ENCODE results near the gene SLC6A12. TPM values are rescaled to one million over a fixed set of nuclear protein-coding genes. Genes with fewer than 3 reads are reported as not detected.
A peak's percentile ranks its signal among the peaks of the same experiment; 100 is the strongest.

SLC6A12 gene
- polyA plus RNA-seq, 3 donors = 15.3 to 19.1 (median 18.2) TPM

DNA sequence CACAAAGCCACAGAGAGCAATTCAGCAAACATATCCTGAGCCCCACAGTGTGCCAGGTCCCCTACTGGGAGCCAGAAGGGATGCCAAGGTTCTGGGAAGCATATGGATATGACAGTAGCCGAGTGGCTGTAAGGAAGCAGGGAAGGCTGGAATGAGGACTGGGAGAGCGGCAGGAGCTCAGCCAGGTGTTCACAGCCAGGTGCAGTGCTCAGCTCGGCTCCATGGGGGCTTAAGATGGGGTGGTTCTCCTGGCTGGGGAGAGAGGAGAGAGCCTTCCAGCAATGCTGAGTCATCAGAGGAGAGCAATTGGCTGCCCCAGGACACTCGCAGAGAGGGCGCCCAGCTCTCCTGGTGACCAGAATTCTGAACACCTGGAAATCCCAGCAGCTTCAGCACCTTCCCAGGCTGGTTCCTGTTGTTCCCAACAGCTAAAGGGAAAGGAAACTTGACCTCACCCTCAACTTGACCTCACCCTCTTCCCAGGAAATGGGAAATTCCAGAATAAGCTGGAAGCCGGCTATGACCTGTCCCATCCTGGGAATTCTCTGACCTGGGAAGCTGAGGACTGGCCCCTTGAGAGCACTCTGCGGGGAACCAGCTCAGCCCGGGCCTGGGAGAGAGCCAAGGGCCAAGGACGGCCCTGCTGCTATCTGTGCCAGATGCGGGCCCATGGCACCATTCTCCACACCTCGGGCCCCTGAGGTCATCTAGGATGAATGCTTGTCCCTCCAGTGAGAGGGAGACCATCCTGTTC lies 34.6 kb downstream of the SLC6A12 start:
- no peak for DNase-seq

DNA sequence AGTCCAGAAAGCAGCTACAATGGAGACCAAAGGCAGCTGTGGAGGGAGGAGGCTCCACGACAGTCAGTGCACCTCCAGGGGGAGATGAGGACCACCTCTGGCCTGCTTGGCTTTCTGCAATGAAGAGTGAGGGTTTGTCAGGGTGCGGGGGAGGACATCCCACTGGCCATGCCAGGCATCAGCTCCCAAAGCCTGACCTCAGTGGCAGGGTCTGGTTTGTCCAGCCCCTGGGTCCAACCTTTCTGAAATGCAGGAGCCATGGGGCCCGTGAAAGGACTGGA lies 35.2 kb downstream of the SLC6A12 start:
- no peak for DNase-seq

DNA sequence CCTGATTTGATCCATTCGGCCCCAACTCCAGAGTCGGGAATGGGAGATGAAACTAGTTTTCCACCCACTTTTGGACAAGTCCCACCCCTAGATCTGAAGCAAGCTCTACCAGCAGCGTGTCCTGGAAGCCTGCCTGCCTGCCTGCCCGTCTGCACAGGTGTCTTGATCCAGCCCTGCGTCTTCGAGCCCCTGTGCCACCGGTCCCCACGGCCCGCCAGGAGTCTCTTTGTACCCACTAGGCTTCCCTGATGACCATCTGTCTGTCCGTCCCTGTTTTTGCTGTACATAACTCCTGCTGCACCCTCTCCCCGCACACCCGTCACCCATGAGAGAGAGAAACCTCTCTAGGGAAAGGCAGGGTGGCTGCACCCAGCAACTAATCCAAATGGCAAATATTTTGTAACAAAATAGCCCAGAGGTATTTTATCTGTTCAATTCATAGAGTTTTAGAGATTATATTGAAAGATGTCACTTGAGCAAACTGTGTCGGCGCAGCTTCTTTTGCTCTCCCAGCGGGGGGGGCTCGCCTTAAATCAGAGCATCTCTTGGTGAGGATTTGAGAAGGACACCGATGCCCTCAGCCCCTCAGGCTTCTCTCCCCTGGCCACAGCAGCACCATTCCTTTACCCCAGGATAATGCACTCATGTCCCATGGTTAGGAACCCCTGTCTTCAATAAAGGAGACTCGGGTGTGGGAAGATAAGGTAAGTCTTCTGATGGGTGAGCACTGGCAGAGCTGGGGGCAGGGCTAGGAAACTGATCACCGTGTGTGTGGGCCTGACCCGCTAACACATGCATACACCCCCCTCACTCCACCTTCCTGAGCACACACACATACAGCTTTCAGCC lies 35.8 kb downstream of the SLC6A12 start:
- DNase-seq = no peak

DNA sequence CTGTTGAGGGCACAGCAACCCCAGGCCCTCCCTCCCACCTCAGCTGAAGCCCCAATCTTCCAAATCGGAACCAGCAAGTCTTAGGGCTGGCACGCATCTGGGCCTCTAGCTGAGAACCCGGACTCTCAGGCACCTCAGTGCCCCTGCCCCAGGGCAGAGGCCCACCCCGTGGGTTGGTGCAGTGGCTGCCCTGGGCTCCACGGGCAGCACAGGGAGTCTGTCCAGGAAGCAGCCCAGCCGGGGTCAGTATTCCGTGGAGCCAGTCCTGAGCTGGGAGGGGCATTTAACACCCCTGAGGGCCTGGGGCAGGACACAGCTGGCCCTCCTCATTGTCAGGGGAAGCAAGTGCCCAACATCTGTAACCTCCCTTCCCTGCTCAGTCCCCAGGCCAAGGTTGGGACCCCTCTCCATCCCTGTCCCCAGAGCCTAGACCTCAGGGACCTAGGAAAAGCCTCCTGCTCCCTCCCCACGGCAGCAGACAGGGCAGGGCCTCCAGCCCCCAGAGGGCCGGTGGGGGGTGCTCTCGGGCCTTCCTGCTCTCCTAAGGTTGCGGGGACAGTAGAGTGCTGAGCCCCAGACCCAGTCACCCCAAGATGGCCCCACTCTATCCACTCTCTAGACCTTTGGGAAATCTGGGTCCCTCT lies 36.5 kb downstream of the SLC6A12 start:
- DNase-seq = no peak

DNA sequence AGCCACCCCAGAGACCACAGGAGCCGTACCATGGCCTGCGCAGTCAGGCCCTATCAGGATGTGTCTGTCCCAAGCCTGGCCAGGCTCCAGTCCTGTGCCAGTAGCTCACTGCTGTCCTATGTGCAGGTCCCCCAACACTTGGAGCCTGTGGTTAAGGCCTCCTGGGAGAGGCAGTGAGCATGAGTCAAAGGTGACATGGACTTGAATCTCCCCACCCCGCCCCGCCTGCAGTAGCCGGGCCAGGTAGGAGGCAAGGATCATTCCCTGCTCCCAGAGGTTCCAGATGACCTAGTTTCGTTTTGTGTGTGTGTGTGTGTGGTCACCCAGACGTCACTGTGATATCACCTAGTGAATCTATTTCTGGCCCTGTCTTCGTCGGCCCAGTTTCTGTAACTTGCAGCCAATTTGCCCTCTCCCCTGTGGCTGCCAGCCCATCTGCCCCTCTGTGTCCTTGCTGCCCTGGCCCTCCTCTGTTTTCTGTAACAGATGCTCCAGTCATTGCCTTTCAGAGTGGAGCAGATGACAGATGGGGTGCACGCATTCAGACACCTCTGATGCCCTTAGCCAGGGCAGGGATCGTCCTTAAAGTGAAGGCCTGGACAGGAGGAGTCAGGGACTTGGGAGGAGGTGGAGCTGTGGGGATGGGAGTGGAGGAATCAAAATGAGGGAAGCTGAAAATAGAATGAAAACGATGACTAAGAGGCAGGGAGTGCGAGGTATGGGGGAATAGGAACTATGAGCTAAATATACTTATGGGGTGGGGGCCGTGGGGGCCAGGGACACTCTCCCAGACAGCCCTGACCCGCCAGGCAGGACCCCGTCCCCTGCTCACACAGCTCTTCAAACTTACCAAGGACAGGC lies 37.4 kb downstream of the SLC6A12 start:
- DNase-seq = no peak

DNA sequence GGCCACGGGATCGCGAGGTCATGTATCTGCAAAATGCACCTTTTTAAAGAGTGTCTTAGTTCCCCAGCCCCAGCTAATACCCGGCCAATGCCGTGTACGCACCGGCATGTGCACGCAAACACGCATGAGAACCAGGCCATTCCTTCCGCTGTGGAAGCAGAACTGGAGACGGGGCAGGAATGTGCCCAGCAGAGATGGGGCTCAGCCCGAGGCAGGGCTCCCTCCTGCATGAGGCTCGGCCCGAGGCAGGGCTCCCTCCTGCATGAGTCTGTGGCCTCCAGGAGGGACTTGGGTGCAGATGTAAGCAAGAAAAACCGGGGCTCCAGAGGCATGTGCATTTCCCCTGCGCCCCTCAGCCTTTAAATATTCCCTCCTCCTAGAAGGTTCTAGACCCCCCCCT lies 38.2 kb downstream of the SLC6A12 start:
- no peak for DNase-seq

DNA sequence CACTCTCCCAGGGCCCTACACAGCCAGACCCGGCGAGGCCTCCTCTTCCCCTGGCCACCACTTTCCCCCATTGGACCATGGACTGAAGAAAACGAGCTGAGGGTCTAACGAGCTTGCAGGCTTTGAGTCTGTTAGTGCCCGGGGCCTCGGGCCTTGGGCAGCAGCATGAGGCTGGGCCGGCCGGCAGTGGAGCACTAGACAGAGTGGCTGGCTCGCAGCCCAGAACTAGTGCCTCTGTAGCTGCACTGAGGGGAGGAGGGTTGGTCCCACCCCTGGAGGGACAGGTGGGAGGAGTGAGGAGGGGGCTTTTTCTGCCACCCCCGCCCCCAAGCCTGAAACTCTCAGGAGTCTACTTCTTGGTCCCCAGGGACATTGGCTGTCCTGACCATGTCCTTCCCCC lies 38.7 kb downstream of the SLC6A12 start:
- DNase-seq = no peak

DNA sequence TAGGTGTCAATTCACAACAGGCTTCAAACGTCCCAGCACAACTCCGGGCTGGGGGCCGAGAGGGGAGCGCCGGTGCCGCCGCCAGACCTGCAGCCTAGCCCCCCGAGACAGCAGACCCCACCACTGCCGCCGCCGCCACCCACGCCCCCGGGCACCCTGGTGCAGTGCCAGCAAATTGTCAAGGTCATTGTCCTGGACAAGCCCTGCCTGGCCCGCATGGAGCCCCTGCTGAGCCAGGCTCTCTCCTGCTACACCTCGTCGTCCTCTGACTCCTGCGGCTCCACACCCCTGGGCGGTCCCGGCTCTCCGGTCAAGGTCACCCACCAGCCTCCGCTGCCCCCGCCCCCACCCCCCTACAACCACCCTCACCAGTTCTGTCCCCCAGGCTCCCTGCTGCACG lies 39.4 kb downstream of the SLC6A12 start:
- DNase-seq = no peak

DNA sequence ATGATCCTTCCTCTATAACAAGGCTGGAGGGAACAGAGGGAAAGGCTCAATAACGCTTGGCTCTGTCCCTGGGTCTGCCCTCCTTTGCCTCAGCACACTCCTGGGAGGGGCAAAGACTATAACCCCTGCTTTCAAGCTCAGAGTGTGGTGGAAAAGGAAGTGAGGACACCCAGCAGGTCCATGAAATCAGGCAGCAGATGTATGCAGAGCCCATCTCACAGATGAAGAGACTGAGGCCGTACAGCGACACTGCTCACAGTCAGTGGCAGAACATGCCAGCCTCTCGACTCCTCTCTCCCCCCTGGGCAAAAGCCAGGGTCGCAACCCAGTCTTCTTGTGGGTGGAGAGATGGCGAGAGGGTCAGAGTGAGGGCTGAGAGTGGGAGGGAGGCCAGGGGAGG lies 39.8 kb downstream of the SLC6A12 start:
- no peak for DNase-seq

DNA sequence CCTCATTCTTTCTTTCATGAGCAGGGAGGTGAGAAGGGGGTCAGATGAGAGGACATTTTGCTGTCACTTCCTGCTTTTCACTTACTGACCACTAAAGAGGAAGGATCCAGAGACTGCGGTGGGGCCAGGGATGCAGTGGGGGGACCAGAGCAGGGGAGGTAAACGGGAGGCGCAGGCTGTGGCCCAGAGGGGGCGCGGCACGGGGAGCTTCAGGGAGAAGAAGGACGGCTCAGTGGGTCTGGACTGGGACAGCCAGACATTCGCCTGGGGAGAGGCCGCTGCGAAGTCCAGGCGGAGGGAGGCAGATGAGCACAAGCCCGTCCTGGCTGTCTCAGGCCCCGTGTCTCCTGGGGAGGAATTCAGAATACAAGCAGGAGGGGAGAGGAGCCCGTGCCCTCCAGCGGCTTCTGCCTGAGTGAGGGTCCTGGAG lies 41.2 kb downstream of the SLC6A12 start:
- DNase-seq = no peak

DNA sequence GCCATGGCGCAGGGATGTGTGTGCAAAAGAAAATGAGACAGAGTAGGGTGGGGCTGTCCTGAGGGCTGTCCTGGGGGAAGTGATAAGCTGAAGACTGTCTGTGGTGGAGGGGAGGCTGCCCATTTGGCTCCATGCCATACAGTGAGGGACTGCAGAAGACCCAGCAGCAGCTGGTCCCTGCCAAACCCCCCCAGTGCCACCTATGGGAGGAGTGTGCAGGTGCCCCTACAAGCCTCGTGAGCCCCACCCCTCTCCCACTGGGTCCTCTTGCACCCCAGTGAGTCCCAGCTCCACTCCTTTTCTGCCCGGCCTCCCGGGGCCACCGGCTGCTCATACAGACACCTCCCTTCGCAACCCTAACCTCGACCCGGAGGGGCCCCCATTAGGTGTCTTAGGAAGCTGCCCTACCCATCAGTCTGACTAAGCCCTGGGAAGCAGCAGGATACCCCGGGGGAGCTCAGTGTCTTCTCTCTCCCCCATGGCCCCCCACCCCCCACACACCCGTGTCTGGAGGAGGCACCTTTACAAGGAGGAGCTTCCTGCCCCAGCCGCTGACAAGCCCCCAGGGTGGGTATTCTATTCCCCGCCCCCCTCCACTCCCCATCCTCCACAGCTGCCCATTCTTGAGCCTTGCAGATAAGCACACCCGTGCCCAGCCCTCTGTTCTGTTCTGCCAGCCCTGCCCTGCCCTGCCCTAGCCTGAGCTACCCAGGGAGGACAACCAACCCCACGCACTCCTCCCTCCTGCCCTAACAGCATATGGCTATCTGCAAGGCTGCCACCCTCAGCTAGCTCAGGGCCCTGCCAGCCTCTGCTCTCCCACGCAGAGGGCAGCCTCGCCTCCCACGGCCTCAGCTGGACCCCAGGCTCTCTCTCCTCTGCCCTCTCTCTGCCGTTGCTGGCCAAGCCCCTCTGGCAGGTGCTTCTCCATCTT lies 41.9 kb downstream of the SLC6A12 start:
- DNase-seq = no peak

DNA sequence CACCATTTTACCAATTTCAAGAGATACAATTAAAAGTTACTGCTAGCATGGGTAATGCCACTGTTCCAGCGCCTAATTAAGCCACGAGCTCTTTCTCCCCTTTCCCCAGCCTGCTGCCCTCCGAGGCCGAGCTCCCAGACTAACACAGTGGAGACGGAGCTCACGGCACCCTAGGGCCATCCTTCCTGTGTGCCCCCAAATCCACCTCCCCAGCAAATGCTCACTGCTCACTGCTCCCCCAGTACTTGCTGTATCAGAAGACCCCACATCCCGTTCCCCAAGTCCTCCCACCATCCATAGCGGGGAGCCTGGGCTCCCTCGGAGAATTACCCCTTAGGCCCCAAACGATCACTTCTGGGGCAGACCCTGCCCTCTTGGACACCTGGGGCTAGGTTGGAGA lies 42.7 kb downstream of the SLC6A12 start:
- DNase-seq = no peak

DNA sequence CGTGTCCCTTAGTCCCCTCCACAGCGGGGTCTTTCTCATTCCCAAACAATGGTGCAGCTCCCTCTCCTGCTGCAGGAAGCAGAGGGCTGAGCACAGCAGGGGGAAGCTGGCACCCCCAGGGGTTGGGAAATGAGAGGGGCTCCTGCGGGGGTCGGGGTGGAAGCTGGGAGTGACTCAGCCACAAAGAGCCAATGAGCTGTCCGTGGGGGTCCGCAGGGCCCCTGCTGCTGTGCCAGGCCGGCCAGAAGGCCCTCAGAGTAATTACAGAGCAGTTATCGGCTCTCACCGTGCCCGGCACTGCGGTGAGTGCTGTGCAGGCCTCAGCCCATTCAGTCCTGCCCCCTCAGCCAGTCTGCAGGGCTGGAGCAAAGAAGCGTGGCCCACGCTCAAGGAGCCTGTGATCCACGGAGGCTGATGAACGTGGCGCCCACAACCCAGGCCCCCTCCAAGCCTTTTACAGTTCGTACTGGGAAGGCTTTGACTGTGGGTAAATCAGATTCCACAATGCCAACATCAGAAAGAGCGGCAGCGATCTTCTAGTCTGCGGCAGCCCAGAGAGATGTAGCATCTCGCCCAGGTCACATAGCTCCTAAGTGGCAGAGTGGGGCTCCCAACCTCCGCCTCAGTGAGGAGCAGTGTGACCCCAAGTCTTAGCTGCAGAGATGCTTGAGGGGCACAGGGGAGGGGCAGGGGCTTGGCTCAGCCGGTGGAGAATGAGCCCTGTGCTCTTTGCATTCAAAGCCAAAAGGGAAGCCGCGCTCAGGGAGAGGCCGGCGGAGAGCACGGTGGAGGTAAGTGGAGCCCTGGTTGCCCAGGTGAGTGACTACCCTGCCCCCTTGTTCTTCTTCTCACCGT lies 43.4 kb downstream of the SLC6A12 start:
- no peak for DNase-seq

DNA sequence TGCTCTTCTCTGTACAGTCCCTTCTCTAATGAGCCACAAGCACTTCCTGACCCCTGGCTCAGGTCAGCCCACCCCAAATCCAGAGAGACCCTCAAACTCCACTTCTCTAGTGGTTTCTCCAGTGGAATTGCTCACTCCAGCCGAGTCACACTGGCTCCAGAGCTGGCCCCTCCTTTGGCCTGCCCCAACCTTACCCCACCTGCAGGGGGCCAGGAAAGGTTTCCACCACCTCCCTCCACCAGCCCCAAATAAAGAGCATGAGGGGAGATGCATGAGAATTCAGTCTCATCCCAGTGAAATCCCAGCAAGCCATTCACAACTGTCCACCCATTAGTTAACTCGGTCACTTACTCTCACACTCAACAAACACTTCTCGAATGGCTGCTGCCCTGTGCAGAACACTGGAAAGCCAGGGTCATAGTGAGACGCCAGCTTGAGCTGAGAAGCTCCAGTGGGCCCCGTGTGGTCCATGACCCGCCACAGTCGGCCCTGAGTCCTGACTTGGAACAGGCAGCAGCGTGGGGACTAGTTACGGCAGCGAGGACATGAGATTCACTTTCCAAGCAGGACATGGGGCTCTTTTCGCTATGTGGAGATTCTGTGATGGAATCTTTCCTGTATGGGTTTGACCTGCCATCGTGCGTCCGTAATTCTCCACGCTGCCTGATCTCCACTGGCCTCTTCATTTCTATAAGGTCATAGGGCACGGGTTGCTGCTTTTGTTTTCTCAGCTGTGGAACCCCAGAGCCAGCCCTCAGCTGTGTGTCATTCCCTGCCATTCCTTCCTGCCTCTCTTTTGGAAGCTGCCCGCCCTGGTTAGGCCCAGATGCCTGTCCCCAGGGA lies 44.2 kb downstream of the SLC6A12 start:
- no peak for DNase-seq

DNA sequence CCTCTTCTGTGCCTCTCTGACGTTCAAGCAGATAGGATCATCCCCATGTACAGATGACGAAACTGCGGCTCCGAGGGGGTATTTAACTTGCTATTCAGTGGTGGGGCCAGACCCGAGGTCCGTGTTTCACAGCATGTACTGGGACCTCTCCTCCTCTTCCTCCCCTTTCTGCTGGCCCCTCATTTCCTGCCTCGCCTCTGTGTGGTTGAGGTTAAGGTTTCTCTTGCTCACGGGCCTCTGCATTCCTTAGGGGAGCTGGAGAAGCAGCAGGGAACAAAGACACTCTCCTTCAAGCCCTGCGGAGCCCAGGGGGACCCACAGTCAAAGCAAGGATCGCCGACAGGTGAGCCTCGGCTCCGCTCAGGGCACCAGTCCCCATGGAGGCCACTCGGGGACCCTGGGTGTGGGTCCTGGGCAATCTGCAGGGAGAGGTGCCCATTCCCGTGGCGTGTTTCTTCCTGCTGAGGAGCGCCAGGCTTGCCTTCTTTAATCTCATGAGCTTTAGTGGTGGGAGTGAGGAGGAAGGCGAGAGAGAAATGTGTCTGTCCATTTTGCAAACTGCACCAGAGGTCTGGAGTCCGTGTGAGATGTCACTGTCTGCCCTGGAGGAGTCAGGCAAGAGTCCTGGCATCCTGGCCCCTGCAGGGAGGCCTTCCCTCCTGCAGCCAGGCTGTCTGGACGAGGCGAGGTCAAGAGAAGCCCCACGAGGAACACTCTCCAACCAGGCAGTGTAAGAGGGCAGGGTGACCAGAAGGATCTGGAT lies 45.0 kb downstream of the SLC6A12 start:
- DNase-seq = peak; percentile 39

DNA sequence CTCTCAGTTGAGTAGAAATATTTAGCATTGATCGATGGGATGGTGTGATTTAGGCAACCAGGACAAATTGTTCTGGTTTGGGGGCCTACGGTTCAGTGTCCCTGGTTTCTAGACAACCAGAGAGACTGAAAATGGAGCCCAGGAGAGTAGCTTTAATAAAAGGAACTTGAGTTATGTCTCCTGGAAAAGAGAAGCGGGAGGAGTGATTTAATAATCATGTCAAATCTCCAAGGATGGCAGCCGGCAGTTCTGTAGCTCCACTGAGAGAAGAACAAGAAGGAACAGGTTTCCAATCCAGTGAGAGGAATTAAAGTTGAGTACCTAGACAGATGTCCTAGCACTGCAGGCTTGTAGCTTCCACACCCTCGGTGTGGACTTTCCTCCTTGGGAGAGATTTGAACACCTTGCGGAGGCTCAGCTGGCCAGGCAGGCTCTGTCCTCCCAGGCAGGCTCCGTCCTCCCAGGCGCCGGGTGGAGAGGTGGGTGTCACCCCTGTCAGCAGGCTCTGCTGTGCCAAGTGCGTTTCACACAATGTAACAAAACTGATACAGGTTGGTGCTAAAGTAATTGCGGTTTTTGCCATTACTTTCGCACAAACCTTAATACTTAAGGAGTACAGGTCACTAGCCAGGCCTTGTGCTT lies 45.9 kb downstream of the SLC6A12 start:
- DNase-seq = no peak

DNA sequence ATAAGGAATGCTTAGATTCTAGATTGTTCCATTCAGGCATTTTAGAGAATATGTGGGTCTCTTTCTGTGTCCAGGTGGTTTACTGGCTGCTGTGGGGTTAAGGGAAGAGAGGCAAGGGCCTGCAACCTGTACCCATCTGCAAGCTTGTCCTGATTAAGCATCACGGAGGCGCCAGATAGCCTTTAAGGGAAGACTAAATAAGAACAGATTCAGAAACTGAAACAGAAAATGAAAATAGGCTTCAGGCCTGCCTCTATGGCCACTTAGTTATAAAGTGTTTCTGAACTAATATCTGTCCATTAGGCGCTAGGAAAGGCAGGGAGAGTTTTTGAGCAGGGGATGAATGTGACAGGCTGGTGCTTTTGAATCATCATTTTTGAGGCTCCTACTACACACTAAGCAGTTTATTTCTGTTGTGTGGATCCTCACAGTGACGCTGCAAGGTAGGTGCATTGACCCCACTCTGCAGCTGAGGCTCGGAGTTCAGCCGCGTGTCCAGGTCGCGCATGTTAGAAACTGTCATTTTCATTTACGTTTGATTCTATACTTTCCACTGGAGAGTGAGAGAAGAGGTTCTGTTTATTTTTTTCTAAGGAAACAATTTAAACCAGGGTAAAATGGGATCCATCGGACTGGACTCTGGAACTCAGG lies 47.4 kb downstream of the SLC6A12 start:
- DNase-seq = no peak

Measured in renal pelvis (tissue), 4 donors.